GM21717 (cell line): ENCODE data around the gene LINGO4.

Source experiments
- ATAC-seq: cut with Tn5 transposase; IDR thresholded peaks from one replicate; pipeline ENCODE4 v1.9.1; 2021; ENCODE audit warnings: mild to moderate bottlenecking, moderate library complexity; ENCODE audit not compliant: unreplicated experiment

LINGO4 gene, protein sequence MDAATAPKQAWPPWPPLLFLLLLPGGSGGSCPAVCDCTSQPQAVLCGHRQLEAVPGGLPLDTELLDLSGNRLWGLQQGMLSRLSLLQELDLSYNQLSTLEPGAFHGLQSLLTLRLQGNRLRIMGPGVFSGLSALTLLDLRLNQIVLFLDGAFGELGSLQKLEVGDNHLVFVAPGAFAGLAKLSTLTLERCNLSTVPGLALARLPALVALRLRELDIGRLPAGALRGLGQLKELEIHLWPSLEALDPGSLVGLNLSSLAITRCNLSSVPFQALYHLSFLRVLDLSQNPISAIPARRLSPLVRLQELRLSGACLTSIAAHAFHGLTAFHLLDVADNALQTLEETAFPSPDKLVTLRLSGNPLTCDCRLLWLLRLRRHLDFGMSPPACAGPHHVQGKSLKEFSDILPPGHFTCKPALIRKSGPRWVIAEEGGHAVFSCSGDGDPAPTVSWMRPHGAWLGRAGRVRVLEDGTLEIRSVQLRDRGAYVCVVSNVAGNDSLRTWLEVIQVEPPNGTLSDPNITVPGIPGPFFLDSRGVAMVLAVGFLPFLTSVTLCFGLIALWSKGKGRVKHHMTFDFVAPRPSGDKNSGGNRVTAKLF

DNA sequence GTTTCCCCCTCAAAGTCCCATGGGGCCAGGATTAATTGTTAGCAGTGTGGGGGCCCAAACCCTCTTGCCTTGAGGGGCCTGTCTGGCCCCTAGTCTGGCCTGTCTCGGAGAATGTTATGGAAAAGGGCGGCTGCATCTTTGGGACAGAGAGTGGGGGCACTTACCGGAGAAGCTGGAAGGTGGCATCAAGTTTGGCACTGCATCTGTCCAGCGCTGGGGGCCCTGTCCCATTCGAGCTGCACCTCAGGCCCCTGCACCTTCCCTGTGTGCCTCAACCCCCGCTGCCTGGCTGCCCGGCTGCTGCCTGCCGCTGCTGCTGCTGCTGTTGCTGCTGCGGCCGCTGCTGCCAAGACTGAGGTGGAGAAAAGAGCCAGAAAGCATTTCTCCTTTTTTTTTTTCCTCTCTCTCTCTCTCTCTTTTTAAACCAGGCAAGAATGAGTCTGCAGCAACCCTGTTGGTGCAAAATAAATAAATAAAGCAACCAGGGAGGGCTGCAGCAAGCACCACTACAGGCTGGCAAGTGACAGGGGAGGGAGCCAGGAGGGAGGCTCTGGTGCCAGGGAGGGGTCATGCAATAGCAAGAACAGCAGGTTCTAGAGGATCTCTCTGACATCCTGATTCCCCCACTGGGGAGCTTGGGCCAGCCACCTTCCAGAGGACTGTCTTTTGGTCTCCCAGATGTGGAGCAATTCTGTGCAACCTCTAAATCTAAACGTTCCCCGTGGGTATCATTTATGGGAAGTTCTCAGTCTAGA lies at the start of gene LINGO4:
TSS of gene LINGO4 (minus strand) at position 354 of the 755 bp plus-strand sequence. CDS start 2,715 bp downstream, outside the sequence.
- no peak for ATAC-seq

DNA sequence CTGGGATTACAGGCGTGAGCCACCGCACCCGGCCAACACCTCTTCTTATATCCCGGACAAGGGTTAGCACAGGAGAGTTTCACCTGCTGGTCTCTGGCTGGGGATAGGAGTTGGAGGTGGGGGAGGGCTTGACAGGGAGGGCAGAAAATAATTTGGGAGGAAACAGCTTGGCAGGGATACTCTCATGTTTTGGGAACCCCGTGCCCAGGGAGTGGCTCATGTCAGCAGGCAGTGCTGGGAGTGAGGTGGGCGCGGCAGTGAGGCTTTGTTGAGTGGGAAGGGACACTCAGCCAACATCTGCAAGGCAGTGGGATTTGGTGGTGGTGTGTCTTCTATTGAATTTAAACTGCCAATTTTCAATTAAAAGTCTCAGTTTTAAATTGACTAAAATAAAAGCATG lies 49.4 kb upstream of the LINGO4 start:
- ATAC-seq = no peak

DNA sequence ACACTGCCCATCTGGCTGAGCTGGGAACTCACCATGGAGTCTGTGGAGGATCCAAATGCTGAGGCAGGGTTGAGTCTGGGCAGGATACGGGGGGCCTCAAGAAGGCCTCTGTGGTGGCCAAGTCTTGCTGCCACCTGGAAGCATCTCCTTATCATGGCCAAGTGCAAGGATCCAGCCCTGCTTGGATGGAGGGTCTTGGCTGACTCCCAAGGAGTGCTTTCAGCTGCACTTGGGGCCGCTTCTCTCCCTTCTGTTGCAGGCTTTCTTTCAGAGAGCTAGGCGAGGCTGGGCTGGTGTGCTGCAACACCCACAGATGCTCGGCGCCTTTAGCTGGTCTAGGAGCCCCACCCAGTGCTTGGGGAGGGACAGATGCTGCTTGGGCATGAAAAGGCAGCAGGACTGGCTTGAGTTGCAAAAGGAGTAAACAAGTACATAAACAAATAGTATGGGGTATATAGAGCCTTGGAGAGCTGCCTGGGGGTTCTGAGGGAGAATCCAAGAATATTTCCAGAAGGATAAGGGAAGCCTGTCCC lies 48.3 kb upstream of the LINGO4 start, which contains the start of gene THEM5:
TSS of gene THEM5 (minus strand) at position 302 of the 533 bp plus-strand sequence. CDS start at position 155, 147 bp downstream.
- no peak for ATAC-seq

DNA sequence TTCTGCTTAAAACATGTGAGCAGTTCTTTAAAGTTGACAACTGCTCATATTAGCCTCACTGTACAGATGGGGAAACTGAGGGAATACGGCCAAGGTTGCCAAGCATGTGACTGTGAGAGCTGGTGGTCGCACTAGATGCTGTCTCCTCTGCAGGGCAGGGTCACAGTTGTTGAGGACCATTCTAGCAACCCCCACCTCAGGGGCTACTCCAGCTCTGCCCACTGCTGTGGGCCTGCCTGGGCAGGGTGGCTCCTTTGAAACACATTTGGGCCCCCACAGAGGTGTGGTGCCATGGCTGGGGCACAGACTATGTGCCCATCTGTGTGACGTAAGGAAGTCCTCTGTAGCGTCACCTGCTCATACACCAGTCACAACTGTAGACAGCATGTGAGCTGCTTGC lies 47.5 kb upstream of the LINGO4 start:
- no peak for ATAC-seq

DNA sequence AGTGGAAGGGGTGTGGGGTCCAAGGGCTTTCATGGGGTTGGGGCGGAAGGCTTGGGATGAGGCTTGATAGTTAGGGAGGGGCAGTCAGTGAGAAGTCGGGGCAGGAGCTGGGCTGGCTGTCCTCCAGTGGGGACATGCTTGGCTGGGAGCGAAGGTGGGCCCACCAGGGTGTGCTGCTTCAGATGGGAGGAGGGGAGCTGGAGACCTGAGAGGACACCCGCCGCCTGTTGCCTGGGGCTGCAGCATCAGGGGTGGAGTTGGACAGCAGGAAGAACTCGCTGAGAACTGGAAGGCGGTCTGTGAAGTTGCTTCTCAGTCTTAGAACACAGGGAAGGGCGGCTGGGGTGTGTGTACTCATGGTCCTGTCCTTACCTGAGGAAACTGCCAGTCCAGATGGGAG lies 46.7 kb upstream of the LINGO4 start:
- ATAC-seq = no peak

DNA sequence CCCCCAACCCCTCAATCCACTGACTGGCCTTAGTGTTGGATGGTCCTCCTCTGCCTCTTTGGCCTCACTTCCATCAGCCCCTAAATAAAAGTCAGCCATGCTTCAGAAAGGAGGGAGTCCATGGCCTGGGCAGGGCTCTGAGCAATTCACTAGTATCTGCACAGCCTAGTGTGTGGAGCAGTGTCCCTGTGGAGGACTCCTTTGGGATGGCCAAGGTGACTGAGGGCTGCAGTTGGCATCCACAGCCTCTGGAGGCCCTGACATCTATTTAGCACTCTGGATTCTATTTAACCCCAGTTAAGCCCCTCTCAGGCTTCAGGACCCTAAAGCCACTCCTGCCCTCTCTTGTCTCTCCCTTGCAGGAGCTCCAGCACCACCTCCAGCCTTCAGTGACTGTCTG lies 44.7 kb upstream of the LINGO4 start:
- no peak for ATAC-seq

DNA sequence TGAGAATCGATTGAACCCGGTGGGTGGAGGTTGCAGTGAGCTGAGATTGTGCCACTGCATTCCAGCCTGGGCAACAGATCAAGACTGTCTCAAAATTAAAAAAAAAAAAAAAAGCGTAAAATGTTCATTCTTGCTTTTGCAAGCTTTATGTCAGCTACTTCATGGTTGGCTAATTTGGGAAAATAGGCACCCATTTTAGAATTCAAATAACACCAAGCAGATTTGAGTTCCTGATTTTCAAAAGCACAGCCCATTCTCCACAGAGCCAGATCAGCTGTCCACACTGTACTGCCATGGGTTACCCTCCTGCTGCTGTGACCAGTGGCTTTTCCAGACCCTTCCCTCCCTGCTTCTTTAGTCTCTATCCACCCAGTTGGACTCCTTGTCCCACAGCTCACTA lies 43.9 kb upstream of the LINGO4 start:
- ATAC-seq = no peak

DNA sequence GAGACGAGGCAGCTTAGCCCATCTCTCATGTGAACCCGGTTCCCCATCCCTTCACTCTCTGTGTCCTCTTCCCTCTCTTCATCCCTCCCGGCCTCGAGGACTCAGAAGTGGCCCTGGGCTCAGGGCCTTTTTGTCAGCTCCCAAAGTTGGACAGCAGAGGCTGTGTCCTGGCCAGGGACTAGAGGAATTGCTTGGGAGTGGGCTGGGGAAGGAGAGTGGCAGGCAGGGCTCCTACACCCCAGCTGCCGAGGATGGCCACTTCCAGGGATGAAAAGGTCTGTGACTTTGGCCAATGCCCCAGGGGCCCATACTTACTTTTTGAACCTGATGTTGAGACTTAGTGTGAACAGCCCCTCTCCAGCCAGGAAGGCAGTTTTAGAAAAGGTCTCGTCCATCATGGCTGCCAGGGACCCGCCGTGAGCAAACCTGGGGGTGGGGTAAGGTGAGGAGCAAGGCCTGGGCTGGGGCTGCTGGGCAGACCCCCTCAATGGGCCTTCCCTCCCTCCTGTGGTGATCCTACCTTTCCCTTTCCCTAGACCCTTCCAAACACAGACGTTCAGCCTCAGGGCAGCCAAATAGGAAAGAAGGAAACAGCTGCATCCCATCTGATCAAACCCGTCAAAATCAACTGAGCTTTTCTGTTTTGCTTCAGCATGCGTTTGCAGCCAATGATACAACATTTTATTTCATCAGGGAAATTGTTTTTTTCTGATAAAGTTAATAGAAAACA lies 42.8 kb upstream of the LINGO4 start:
- no peak for ATAC-seq

DNA sequence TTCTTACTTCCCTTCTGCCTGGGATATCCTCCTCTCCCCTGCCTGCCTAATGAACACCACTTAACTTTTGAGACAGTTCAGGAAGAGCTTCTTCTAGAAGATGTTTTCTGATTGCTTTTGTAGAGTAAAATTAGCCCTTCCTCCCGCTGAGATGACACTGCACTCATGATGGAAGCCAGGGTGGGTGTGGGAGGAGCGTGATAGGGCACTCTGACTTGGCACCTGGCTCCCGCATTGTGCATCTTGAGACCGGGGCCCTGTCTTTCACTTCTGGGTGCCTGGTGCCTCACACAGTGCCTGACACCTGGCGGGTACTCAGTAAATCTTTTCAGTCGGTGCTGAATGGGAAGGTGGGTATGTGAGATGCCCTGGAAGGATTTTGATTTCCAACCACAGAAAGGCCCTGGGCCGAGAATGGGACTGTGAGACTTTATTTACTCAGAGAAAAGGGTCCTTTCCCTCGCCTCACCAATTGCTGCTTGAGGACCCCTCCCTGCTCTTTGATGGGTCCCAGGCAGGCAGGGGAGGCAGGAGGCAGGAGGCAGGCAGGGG lies 41.5 kb upstream of the LINGO4 start:
- no peak for ATAC-seq

DNA sequence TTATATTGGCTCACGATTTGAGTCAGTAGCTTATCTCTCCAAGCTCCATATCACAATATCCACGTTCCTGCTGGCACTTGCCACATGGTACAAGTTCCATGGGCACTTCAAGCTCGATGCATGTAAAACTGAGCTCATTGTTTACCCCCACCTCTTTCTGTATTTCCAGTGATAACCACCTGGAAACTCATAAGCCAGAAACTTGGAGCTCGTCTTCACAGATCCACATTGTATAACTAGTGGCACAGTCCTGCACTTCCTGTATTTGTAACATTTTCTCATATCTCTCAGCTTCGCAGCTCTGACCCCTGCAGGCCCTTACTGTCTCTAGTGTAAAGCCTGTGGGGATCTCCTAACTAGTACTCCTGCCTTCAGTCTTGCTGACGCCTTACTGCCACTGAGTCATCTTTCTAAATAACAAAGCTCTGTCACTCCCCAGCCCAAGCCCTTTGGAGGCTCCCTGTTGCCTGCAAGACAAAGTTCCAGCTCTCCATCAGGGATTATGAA lies 40.9 kb upstream of the LINGO4 start:
- ATAC-seq = no peak

DNA sequence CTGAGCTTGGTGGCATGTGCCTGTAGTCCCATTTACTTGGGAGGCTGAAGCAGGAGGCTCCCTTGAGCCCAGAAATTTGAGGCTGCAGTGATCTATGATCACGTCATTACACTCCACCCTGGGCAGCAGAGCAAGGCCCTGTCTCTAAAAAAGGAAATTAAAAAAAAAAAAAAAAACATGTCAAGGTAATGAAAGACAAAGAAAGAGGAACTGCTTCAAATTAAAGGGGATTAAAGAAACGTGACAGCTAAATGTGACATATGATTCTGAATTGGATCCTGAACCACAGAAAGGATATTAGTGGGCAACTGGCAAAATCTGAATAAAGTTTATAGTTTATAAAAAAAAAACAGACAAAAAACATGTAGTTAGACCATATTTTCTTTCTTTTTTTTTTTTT lies 38.2 kb upstream of the LINGO4 start:
- no peak for ATAC-seq

DNA sequence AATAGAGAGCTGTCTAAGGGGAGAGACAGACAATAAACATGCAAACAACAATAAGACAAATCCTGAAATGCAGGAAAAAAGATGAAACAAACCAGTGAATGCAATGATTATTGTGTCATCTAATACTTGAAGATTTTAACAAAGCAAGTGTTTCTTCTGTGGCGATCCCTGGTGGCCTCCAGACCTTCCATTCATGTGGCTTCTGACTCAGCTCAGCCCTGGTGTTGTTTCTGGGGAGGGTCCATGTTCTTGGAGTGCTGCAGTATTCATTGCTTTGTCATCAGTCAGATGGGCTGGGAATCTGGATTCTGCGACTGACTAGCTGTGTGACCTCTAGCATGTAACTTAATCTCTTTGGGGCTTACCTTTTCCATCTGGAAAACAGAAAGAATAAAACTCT lies 35.9 kb upstream of the LINGO4 start:
- ATAC-seq = no peak

DNA sequence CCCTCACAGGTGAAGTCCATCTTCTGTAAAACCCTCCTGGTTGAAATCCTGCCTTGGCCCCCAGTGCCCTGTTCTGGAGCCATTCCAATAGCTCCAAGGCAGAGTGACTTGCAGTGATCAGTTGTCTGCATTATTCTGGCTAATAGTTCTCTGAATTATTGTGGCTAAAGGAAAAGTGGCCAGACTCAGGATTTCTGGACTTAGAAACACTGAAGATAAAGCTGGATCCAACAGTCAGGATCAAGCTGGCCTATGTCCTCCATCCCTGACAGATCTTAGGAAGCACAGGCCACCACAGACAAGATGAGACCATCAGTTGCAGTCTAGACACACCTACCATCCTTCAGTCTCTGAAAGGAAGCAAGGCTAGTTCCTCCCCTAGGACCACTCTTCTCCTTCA lies 35.2 kb upstream of the LINGO4 start:
- no peak for ATAC-seq

DNA sequence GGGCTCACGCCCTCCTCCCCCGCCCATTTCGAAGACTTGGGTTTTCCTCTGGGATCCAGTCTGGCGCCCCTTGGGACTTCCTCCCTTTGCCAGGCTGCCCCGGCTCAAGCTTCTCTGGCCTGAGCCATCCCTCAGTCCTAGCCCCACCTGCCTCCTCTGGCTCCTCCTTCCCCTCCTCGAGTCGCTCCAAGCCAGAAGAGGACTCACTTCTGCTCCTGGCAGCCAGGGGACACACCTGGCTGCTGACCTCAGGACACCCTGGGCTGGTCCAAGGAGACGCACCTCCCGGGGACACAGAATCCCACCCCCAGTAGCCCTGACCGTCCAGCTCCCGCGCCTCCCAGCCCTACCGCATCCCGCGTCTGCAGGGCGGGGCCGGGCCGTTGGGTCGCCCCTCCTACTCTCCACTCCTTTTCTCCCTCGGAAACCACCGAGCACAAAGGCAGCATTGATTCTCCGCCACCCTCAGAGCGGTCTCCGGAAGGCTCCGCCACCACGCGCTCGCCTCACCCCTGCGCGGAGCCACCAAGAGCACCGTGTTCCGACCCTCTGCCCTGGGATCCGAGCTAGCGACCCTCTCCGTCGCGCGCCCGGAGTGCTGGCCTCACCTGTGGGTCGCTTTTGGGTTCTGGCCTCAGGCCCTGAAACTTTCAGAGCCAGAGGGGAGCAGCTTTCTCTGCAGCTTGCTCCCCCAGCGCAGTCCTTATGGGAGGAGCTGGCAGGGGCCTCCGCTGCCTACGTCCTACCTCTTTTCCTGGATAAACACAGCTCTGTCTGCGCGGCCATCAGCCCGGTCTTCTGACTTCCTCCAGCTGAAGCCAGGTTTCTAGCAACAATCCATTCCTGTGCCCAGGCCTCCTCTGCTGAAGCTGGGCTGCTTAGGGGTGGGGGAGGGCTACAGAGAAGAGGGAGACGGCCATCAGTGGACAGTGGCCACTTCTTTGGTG lies 34.5 kb upstream of the LINGO4 start, which contains the start of gene C2CD4D:
TSS of gene C2CD4D (minus strand) at position 364 of the 947 bp plus-strand sequence. CDS start 831 bp downstream, outside the sequence.
- ATAC-seq = no peak

DNA sequence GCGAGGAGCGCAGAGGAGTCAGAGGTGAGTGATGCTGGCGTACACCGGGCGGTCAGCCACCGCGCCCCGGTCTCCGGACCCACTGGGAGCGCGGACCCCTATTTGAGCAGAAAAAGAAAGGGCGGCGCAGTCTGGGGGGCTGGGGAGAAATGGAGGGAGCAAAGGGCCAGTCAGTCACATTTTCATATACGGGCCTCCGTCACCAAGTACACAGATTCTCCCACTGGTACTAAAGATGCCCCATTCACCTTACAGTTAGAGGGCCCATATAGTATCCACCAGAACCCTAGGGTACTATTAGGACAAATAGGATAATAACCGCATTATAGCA lies 33.8 kb upstream of the LINGO4 start:
- no peak for ATAC-seq

DNA sequence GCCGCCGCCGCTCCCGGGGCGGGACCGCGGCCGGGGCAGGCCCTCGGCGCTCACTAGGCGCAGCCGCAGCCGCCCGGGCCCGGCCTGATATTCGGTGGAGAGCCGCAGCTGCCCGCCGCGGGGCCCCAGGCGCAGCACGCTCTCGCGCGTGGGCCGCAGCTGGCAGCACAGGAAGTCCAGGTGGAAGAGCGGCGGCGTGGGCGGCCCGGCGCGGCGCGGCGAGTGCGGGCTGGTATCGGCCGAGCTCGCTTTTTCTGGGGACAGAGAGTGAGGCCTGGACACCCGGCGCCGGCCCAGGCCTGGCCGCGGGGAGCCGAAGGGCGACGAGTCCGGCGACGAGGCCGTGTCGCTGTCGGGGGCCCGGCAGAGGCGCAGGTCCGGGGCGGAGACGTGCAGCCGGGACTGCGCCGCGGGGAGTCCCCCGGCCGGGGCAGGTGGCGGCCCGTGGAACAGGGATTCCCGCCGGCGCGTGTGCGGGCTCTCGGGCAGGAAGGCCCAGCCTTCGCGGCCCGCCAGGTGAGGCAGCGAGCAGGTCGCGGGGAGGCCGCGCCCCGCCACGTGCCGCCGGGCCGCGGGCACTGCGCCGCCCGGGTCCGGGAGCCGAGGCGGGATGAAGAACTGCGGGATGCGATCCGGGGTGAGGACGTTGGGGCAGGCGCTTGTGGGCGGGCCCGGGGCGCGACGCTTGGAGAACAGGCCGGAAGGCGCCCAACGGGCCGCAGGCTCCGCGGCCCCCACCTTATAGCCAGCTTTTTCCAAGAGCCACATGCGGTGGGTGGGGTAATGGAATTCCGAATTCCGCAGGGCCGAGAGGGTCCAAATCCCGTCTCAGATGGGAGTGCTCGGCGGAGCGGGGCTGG lies 33.2 kb upstream of the LINGO4 start:
- no peak for ATAC-seq

DNA sequence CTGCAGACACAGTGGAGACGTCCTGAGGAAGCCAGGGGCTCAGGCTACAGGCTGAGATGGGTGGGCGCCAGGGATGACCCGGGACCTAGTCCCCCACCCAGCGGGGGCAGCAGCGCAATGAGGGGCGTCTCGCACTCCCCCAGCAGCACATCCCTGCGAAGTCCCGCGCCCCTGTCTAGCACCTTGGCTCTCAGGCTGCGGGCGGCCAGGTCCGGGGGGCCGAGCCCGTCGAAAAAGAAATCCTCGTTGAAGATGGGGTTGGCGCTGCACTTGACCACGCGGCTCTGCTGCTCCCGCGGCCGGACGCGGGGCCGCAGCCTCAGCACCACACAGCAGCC lies 32.6 kb upstream of the LINGO4 start:
- ATAC-seq = no peak

DNA sequence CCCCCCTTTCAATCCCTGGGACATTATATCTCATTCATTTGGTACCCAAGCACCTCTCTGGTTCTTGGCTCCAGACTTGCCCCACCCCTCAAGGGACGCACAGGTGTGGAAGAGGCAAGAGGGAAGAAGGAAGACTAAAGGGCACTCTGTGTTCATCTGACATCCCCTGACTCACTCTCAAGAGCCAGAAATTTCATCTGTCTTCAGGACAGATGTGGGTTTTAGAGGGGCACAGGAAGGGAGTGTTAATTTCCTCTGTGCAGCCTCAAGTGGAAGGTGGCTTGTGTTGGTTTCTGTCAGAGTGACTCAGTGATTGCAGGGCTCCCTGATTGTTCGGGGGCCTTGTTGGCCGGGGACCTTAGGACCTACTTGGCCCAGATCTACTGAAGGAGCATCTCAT lies 32.0 kb upstream of the LINGO4 start:
- no peak for ATAC-seq
